GM12878 (cell line): Measurements from ENCODE around the gene TLE2. TPM values are rescaled to one million over a fixed set of nuclear protein-coding genes. Genes with fewer than 3 reads are reported as not detected.

Experiments used
- ATAC-seq: fragments of 200-7000 bp; cut with Tn5 transposase; 3 replicates; pipeline ENCODE4 v1.9.1; 2020; ENCODE audit warnings: mild to moderate bottlenecking, moderate library complexity
- BruUV-seq: library from RNA; stranded (reverse); fragments of 400-500 nt; replicated peaks from 2 replicates; lab custom pipeline; 2021; lab: Mats Ljungman, UMichigan
- CTCF ChIA-PET: fragments of 300-600 bp; sonication (Branson Sonifier 250); formaldehyde crosslinking; extraction: SDS; loops from one replicate; lab custom pipeline; 2021; ENCODE audit warnings: inconsistent platforms; lab: Yijun Ruan, JAX
- POLR2A ChIA-PET: fragments of 350-600 bp; formaldehyde crosslinking; extraction: SDS; loops from one replicate; lab custom pipeline; 2021; ENCODE audit warnings: inconsistent platforms; lab: Charles Lee
- RAD21 ChIA-PET: fragments of 300-600 bp; sonication (Branson Sonifier 250); formaldehyde crosslinking; loops from one replicate; lab custom pipeline; 2023; ENCODE audit warnings: antibody characterized with exemption; ENCODE audit not compliant: unreplicated experiment; lab: Charles Lee
- SMC1A ChIA-PET: fragments of 300-600 bp; sonication (Branson Sonifier 250); formaldehyde crosslinking; loops from one replicate; lab custom pipeline; 2023; ENCODE audit not compliant: unreplicated experiment, uncharacterized antibody; lab: Charles Lee
- DNase-seq: peaks from one replicate; pipeline ENCODE4 v3.0.0-alpha.2; 2011; ENCODE audit warnings: low read depth, low spot score
- FAIRE-seq: peaks from 3 replicates; lab custom pipeline; 2011; peaks lifted over from hg19 to GRCh38; lab: Jason Lieb, UNC
- H2AFZ ChIP-seq: 2 replicates; pipeline ENCODE4 v1.6.0; 2011; ENCODE audit warnings: low read depth, low read length, control low read depth; ENCODE audit not compliant: control insufficient read depth
- H3K27ac ChIP-seq: 2 replicates; pipeline ENCODE4 v1.5.1; 2011; ENCODE audit warnings: control low read depth; ENCODE audit not compliant: control insufficient read depth, insufficient read depth
- H3K27me3 ChIP-seq, 2 experiments: replicated peaks in 1 of 2; 2 replicates each; pipeline versions ENCODE4 v1.6.0 to v1.6.1; 2011; ENCODE audit warnings: low read length in 1 of 2; ENCODE audit not compliant: control insufficient read depth in 2 of 2, insufficient read depth in 2 of 2
- H3K36me3 ChIP-seq, 2 experiments: 2 replicates each; pipeline ENCODE4 v1.5.1; 2011; ENCODE audit warnings: low read length in 1 of 2; ENCODE audit not compliant: control insufficient read depth in 2 of 2, insufficient read depth in 2 of 2
- H3K4me1 ChIP-seq: 2 replicates; pipeline ENCODE4 v1.6.1; 2011; ENCODE audit warnings: mild to moderate bottlenecking, low read length, moderate library complexity, mixed read lengths; ENCODE audit not compliant: control insufficient read depth, insufficient read depth
- H3K4me2 ChIP-seq: 2 replicates; pipeline ENCODE4 v1.6.0; 2011; ENCODE audit warnings: control low read depth; ENCODE audit not compliant: control insufficient read depth, insufficient read depth
- H3K4me3 ChIP-seq: fragments of 200-600 bp; sonication (generic); 2 replicates; pipeline ENCODE4 v1.5.1; 2016
- H3K79me2 ChIP-seq: 2 replicates; pipeline ENCODE4 v1.6.0; 2011; ENCODE audit warnings: low read length; ENCODE audit not compliant: control insufficient read depth, insufficient read depth
- H3K9ac ChIP-seq: 2 replicates; pipeline ENCODE4 v1.8.0; 2011; ENCODE audit warnings: low read length, control low read depth, mixed read lengths; ENCODE audit not compliant: control insufficient read depth, insufficient read depth
- H3K9me3 ChIP-seq: replicated peaks from 3 replicates; pipeline ENCODE4 v1.5.1; 2011; ENCODE audit warnings: mild to moderate bottlenecking, low read length; ENCODE audit not compliant: control insufficient read depth, insufficient read depth
- H4K20me1 ChIP-seq: 2 replicates; pipeline ENCODE4 v1.6.0; 2011; ENCODE audit not compliant: control insufficient read depth, insufficient read depth
- CBX5 ChIP-seq: sonication (generic); IDR thresholded peaks from 2 replicates; pipeline ENCODE4 v1.6.1; 2016; ENCODE audit warnings: low read depth, moderate library complexity, mild to moderate bottlenecking, inconsistent platforms
- EZH2 ChIP-seq: IDR thresholded peaks from 2 replicates; pipeline ENCODE4 v1.6.1; 2012; ENCODE audit warnings: low read depth, mild to moderate bottlenecking, control low read depth, inconsistent platforms, low read length, borderline replicate concordance; ENCODE audit not compliant: control insufficient read depth
- GATAD2B ChIP-seq: fragments of 450-650 bp; conservative IDR thresholded peaks from 2 replicates; pipeline ENCODE4 v1.6.1; 2017; ENCODE audit warnings: low read depth, mild to moderate bottlenecking, moderate library complexity
- HDAC2 ChIP-seq: fragments of 200-600 bp; sonication (generic); IDR thresholded peaks from 2 replicates; pipeline ENCODE4 v1.6.1; 2017
- MEF2B ChIP-seq: fragments of 450-650 bp; IDR thresholded peaks from 2 replicates; pipeline ENCODE4 v1.6.1; 2018; ENCODE audit warnings: mild to moderate bottlenecking, moderate library complexity; ENCODE audit not compliant: partially characterized antibody, poor library complexity, severe bottlenecking
- NR2C1 ChIP-seq: fragments of 450-650 bp; IDR thresholded peaks from 2 replicates; pipeline ENCODE4 v1.6.1; 2017; ENCODE audit warnings: antibody characterized with exemption, mild to moderate bottlenecking, moderate library complexity
- POLR2AphosphoS5 ChIP-seq: IDR thresholded peaks from 2 replicates; pipeline ENCODE4 v1.6.1; 2011; ENCODE audit warnings: mild to moderate bottlenecking, low read length, inconsistent platforms
- TBL1XR1 ChIP-seq: IDR thresholded peaks from 2 replicates; pipeline ENCODE4 v1.6.1; 2012; ENCODE audit warnings: low read depth, low read length, improper control_type of control experiment
- ZNF207 ChIP-seq: fragments of 450-650 bp; IDR thresholded peaks from 2 replicates; pipeline ENCODE4 v1.6.1; 2014; ENCODE audit warnings: antibody characterized with exemption, mild to moderate bottlenecking, borderline replicate concordance
- ZNF217 ChIP-seq: fragments of 450-650 bp; IDR thresholded peaks from 2 replicates; pipeline ENCODE4 v1.6.1; 2017; ENCODE audit warnings: antibody characterized with exemption, mild to moderate bottlenecking
- ZNF384 ChIP-seq: IDR thresholded peaks from 2 replicates; pipeline ENCODE4 v1.6.1; 2012; ENCODE audit warnings: low read depth, mild to moderate bottlenecking, low read length, improper control_type of control experiment, borderline replicate concordance
- ZSCAN29 ChIP-seq: fragments of 450-650 bp; IDR thresholded peaks from 2 replicates; pipeline ENCODE4 v1.6.1; 2017; ENCODE audit warnings: mild to moderate bottlenecking, moderate library complexity
- WGBS: methylation state at CpG from one replicate; pipeline ENCODE4 v1.1.6; 2016; ENCODE audit warnings: low lambda C conversion rate; ENCODE audit not compliant: insufficient replicate concordance, insufficient coverage; ENCODE audit errors: missing lambda C conversion rate; 5-methylcytosine and 5-hydroxymethylcytosine counted together
- in situ Hi-C: fragments of 300-500 bp; cut with MboI; formaldehyde crosslinking; loops from 9 replicates; pipeline ENCODE4 v1.14.3; 2018; ENCODE audit warnings: mixed read lengths
- intact Hi-C: fragments of 100-400 bp; cut with micrococcal nuclease; formaldehyde crosslinking; loops from one replicate; pipeline ENCODE4 v1.14.2; 2022; ENCODE audit not compliant: unreplicated experiment
- polyA plus RNA-seq, 11 experiments: library from polyadenylated mRNA; depleted of rRNA in 4 of 11; unstranded in 6 of 11; stranded (reverse) in 5 of 11; fragments of >200 nt; fragmentation: Nextera tagmentation in 4 of 11; fragmentation: Illumina TruSeq in 1 of 11; extraction: Ambion mirVana in 4 of 11; extraction: Trizol in 1 of 11; gene quantifications; 1 replicate in 1 of 11; 2 replicates in 10 of 11; pipeline versions ENCODE4 v1.2.1 to v1.2.3, GENCODE V29; 2011 to 2016; ENCODE audit warnings: inconsistent platforms in 2 of 11, missing spikeins in 2 of 11, low read depth in 1 of 11
- total RNA-seq, 4 experiments: library from RNA; depleted of rRNA in 3 of 4; stranded (reverse); fragments of >200 nt in 3 of 4; fragmentation: Illumina TruSeq in 1 of 4; extraction: Trizol in 1 of 4; gene quantifications; 2 replicates each; pipeline versions ENCODE4 v1.2.1 to v1.2.3, GENCODE V29; 2013 to 2021
- TF ChIP-seq, protein P1 (sequence below): IDR thresholded peaks from 2 replicates; pipeline ENCODE4 v1.6.1; 2012; ENCODE audit warnings: mild to moderate bottlenecking, low read depth, low read length
- TF ChIP-seq, protein P2 (sequence below): IDR thresholded peaks from 2 replicates; pipeline ENCODE4 v1.6.1; 2012; ENCODE audit warnings: low read depth, low read length, improper control_type of control experiment
- TF ChIP-seq, protein P3 (sequence below): fragments of 450-650 bp; IDR thresholded peaks from 2 replicates; pipeline ENCODE4 v1.6.1; 2017; ENCODE audit warnings: antibody characterized with exemption, mild to moderate bottlenecking, moderate library complexity

The TLE2 gene
- total and polyA plus RNA-seq, 10 of the 15 experiments (the other 5 are each of a cell fraction or from before 2014, with no cell fraction given) = 0.05 to 0.21 (median 0.11) TPM; not detected in 5

GRCh38 chr19:3005345-3005744, 23.7 kb downstream of the TLE2 start (continued):
- TF ChIP-seq, protein P1, sequence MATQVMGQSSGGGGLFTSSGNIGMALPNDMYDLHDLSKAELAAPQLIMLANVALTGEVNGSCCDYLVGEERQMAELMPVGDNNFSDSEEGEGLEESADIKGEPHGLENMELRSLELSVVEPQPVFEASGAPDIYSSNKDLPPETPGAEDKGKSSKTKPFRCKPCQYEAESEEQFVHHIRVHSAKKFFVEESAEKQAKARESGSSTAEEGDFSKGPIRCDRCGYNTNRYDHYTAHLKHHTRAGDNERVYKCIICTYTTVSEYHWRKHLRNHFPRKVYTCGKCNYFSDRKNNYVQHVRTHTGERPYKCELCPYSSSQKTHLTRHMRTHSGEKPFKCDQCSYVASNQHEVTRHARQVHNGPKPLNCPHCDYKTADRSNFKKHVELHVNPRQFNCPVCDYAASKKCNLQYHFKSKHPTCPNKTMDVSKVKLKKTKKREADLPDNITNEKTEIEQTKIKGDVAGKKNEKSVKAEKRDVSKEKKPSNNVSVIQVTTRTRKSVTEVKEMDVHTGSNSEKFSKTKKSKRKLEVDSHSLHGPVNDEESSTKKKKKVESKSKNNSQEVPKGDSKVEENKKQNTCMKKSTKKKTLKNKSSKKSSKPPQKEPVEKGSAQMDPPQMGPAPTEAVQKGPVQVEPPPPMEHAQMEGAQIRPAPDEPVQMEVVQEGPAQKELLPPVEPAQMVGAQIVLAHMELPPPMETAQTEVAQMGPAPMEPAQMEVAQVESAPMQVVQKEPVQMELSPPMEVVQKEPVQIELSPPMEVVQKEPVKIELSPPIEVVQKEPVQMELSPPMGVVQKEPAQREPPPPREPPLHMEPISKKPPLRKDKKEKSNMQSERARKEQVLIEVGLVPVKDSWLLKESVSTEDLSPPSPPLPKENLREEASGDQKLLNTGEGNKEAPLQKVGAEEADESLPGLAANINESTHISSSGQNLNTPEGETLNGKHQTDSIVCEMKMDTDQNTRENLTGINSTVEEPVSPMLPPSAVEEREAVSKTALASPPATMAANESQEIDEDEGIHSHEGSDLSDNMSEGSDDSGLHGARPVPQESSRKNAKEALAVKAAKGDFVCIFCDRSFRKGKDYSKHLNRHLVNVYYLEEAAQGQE = no peak
- TF ChIP-seq MEF2B (no peak), HDAC2 (no peak), ZNF207 (no peak), CBX5 (no peak)

DNA sequence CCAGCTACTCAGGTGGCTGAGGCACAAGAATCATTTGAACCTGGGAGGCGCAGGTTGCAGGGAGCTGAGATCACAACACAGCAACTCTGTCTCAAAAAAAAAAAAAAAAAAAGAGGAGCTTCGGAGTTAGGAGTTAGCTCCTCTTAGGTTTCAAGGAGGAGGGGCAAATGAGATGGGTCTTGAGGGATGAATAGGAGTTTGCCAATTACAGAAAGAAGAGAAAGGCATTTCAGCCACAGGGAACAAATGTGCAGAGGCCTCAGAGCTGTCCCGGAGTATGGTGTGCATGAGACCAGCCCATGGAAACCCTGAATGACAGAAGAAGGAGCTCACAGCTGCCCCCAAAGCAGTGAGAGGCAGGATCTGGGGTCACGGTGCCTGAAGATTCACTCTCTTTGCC, 24.6 kb downstream of the TLE2 start:
- no TSS peak for BruUV-seq
- intact Hi-C loops (no loop called here), in situ Hi-C loops (no loop called here)
- H2AFZ ChIP-seq = no peak overlapping the region
- H3K27ac ChIP-seq = no peak overlapping the region
- H3K4me3 ChIP-seq = no peak overlapping the region
- no peaks in the 10 kb centered on the region for H3K79me2 ChIP-seq
- H3K4me1 ChIP-seq = no peaks in the 10 kb centered on the region; the same call in none of the 2 replicates
- ChIA-PET RAD21 (interaction anchor here (0.7 to 0.8 kb wide), 2 partner anchors 99 to 220 kb away, joined by 3 read pairs; no protein-coding TSS in a partner anchor), SMC1A (interaction anchor here (1.0 kb wide), 1 partner anchor 30 kb away, joined by 3 read pairs; no protein-coding TSS in a partner anchor), CTCF (interaction anchor here (0.7 to 1.8 kb wide), 4 partner anchors 33 to 104 kb away, joined by 3 to 5 read pairs (median 4); no protein-coding TSS in a partner anchor), POLR2A (interaction anchor here (1.3 kb wide), 1 partner anchor 31 kb away, joined by 4 read pairs; no protein-coding TSS in a partner anchor)
- no peaks in the 10 kb centered on the region for H3K27me3 ChIP-seq
- H4K20me1 ChIP-seq = no peaks in the 10 kb centered on the region
- no peak for ATAC-seq
- H3K36me3 ChIP-seq = no peaks in the 10 kb centered on the region
- 14% methylated on average over 2 of the region's 4 CpGs for WGBS
- no peak for FAIRE-seq
- no peaks in the 10 kb centered on the region for H3K9me3 ChIP-seq
- no peak for DNase-seq
- no peak overlapping the region for H3K9ac ChIP-seq
- H3K4me2 ChIP-seq = no peak overlapping the region
- TF ChIP-seq ZSCAN29 (no peak), POLR2AphosphoS5 (no peak), TBL1XR1 (no peak), EZH2 (no peak), ZNF217 (no peak), GATAD2B (no peak), ZNF384 (no peak), NR2C1 (no peak)
- TF ChIP-seq, protein P2, sequence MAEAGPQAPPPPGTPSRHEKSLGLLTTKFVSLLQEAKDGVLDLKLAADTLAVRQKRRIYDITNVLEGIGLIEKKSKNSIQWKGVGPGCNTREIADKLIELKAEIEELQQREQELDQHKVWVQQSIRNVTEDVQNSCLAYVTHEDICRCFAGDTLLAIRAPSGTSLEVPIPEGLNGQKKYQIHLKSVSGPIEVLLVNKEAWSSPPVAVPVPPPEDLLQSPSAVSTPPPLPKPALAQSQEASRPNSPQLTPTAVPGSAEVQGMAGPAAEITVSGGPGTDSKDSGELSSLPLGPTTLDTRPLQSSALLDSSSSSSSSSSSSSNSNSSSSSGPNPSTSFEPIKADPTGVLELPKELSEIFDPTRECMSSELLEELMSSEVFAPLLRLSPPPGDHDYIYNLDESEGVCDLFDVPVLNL = no peak
- TF ChIP-seq, protein P3, sequence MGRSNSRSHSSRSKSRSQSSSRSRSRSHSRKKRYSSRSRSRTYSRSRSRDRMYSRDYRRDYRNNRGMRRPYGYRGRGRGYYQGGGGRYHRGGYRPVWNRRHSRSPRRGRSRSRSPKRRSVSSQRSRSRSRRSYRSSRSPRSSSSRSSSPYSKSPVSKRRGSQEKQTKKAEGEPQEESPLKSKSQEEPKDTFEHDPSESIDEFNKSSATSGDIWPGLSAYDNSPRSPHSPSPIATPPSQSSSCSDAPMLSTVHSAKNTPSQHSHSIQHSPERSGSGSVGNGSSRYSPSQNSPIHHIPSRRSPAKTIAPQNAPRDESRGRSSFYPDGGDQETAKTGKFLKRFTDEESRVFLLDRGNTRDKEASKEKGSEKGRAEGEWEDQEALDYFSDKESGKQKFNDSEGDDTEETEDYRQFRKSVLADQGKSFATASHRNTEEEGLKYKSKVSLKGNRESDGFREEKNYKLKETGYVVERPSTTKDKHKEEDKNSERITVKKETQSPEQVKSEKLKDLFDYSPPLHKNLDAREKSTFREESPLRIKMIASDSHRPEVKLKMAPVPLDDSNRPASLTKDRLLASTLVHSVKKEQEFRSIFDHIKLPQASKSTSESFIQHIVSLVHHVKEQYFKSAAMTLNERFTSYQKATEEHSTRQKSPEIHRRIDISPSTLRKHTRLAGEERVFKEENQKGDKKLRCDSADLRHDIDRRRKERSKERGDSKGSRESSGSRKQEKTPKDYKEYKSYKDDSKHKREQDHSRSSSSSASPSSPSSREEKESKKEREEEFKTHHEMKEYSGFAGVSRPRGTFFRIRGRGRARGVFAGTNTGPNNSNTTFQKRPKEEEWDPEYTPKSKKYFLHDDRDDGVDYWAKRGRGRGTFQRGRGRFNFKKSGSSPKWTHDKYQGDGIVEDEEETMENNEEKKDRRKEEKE = no peak
